ENCODE data around the gene SNHG17. TPM values are rescaled to one million over a fixed set of nuclear protein-coding genes. Genes with fewer than 3 reads are reported as not detected.

Gene SNHG17
- total RNA-seq, 1 donor from 2014 or later: 39.3 TPM

- Histone ChIP-seq H3K9ac (ENCODE audit: low read length) (no peak overlapping the region), H3K27ac (ENCODE audit: low read depth, low read length) (no peak overlapping the region), H4K20me1 (ENCODE audit: insufficient read depth, low read length) (no peaks in the 10 kb centered on the region), H3K9me3 (ENCODE audit: insufficient read depth, low read depth, low read length) (no peaks in the 10 kb centered on the region), H2AFZ (ENCODE audit: low read depth, low read length) (no peak overlapping the region), H3K79me2 (ENCODE audit: insufficient read depth, low read length) (no peaks in the 10 kb centered on the region), H3K4me3 (ENCODE audit: insufficient read depth, low read depth, low read length) (no peak overlapping the region), H3K27me3 (ENCODE audit: insufficient read depth, low read length) (no peaks in the 10 kb centered on the region), H3K4me2 (ENCODE audit: low read length) (peak overlapping the region; percentile 63), H3K36me3 (ENCODE audit: insufficient read depth, low read length) (no peaks in the 10 kb centered on the region), H3K4me1 (ENCODE audit: insufficient read depth, low read length) (peaks cover 9% of the 10 kb centered on the region)
- TF ChIP-seq EZH2 (IDR thresholded peaks at IDR 0.05; ENCODE audit: insufficient read depth, low read length) (no peak), CTCF (IDR thresholded peaks at IDR 0.05; ENCODE audit: insufficient read depth, low read depth, low read length) (no peak)
- no peaks in the 10 kb centered on the region for H3K9me3 Mint-ChIP-seq (ENCODE audit: unreplicated experiment)
- H3K27ac Mint-ChIP-seq (ENCODE audit: unreplicated experiment): peak overlapping the region; percentile 2
- FAIRE-seq: no peak
- H3K27me3 Mint-ChIP-seq (ENCODE audit: low read depth, unreplicated experiment): no peaks in the 10 kb centered on the region
- no peaks in the 10 kb centered on the region for H3K36me3 Mint-ChIP-seq (ENCODE audit: low read depth, unreplicated experiment)
- peaks cover 7% of the 10 kb centered on the region for H3K4me1 Mint-ChIP-seq (ENCODE audit: low read depth, unreplicated experiment)
- peak; percentile 81 for DNase-seq (ENCODE audit: low read depth)
- no peak overlapping the region for H3K4me3 Mint-ChIP-seq (ENCODE audit: unreplicated experiment)
Measured at GRCh38 chr20:38460040-38460623, 25.0 kb upstream of the SNHG17 start.

GRCh38 chr20:38458314-38458713 is 23.2 kb upstream of the SNHG17 start:
- no peak overlapping the region for H3K9ac ChIP-seq (ENCODE audit: low read length)
- no peaks in the 10 kb centered on the region for H3K27me3 ChIP-seq (ENCODE audit: insufficient read depth, low read length)
- no peaks in the 10 kb centered on the region for H3K79me2 ChIP-seq (ENCODE audit: insufficient read depth, low read length)
- no peaks in the 10 kb centered on the region for H4K20me1 ChIP-seq (ENCODE audit: insufficient read depth, low read length)
- peaks cover 14% of the 10 kb centered on the region for H3K4me1 ChIP-seq (ENCODE audit: insufficient read depth, low read length)
- H3K27ac Mint-ChIP-seq (ENCODE audit: unreplicated experiment): no peak overlapping the region
- DNase-seq (ENCODE audit: low read depth) (no peak), FAIRE-seq (no peak)
- no peaks in the 10 kb centered on the region for H3K9me3 Mint-ChIP-seq (ENCODE audit: unreplicated experiment)
- no peak overlapping the region for H2AFZ ChIP-seq (ENCODE audit: low read depth, low read length)
- TF ChIP-seq CTCF (IDR thresholded peaks at IDR 0.05; ENCODE audit: insufficient read depth, low read depth, low read length) (no peak), EZH2 (IDR thresholded peaks at IDR 0.05; ENCODE audit: insufficient read depth, low read length) (no peak)
- H3K4me2 ChIP-seq (ENCODE audit: low read length): no peak overlapping the region
- no peaks in the 10 kb centered on the region for H3K9me3 ChIP-seq (ENCODE audit: insufficient read depth, low read depth, low read length)
- H3K4me3 Mint-ChIP-seq (ENCODE audit: unreplicated experiment): no peak overlapping the region
- H3K27ac ChIP-seq (ENCODE audit: low read depth, low read length): no peak overlapping the region
- H3K4me3 ChIP-seq (ENCODE audit: insufficient read depth, low read depth, low read length): no peak overlapping the region
- no peaks in the 10 kb centered on the region for H3K36me3 Mint-ChIP-seq (ENCODE audit: low read depth, unreplicated experiment)
- H3K4me1 Mint-ChIP-seq (ENCODE audit: low read depth, unreplicated experiment): peaks cover 7% of the 10 kb centered on the region
- H3K27me3 Mint-ChIP-seq (ENCODE audit: low read depth, unreplicated experiment): no peaks in the 10 kb centered on the region
- H3K36me3 ChIP-seq (ENCODE audit: insufficient read depth, low read length): no peaks in the 10 kb centered on the region

Data from astrocyte (in vitro differentiated cells and primary cell).